Measurements from ENCODE around the gene GDF7. TPM values are rescaled to one million over a fixed set of nuclear protein-coding genes. Genes with fewer than 3 reads are reported as not detected.
A peak's percentile ranks its signal among the peaks of the same experiment; 100 is the strongest.

Gene GDF7
- total and polyA plus RNA-seq, 4 experiments from 2014 or later: 0.04 to 0.26 (median 0.21) TPM

DNA sequence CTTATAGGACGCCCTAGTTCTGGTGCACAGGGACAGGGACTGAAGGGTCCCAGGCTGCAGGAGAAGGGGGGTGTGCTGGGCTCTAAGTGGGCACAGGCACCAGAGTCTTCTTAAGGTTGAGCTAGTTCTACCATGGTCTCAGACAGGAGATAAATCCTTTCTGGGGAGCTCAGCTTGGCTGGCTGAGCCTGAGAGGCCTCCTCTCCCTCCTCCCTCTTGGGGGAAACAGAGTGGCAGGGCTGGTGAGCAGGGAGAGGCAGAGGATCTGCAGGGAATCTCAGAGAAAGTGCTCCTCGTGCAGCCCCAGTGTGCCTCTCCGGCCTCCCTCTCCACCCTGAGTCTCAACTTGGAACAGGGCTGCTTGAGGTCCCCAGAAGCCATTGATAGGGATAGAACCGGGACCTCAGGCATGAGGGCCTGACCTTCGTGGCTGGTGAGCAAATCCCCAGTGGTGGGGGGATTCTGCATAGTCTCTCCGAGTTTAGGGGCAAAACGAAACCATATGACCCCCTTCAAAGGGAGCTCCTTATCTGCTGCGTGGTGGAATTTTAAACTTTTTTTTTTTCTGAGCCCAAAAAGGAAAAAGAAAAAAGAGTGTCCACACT, 2.0 kb downstream of the GDF7 start:
- DNase-seq: no peak
- no peak overlapping the region for H3K27ac Mint-ChIP-seq
- H3K27me3 ChIP-seq (ENCODE audit: insufficient read depth, low read length): peaks cover 41% of the 10 kb centered on the region
- H3K9me3 Mint-ChIP-seq: peaks cover 0 to 2% (median 0%) of the 10 kb centered on the region in 8 donors
- POLR2A ChIA-PET (ENCODE audit: partially characterized antibody): no interaction called here
- H3K4me1 Mint-ChIP-seq: peaks cover 6 to 36% (median 19%) of the 10 kb centered on the region in 4 donors
- intact Hi-C loops (cut with micrococcal nuclease): no loop called here
- H3K9me3 ChIP-seq (ENCODE audit: control insufficient read depth in 1 of 2, low read length in 2 of 2): no peaks in the 10 kb centered on the region
- peak overlapping the region in 6 of 8 donors; percentile 13 to 62 (median 24) for H3K4me3 Mint-ChIP-seq
- no peak overlapping the region for H3K27ac ChIP-seq (ENCODE audit: low read depth, low read length)
- no peaks in the 10 kb centered on the region for H3K36me3 Mint-ChIP-seq
- no peaks in the 10 kb centered on the region for H3K36me3 ChIP-seq (ENCODE audit: insufficient read depth, low read length)
- H3K4me3 ChIP-seq (ENCODE audit: low read length in 2 of 2): no peak overlapping the region
- CTCF ChIA-PET (ENCODE audit: partially characterized antibody): interaction anchor here (11.2 kb wide), 1 partner anchor 8 kb away, joined by 73 read pairs; no protein-coding TSS in a partner anchor
- H3K27me3 Mint-ChIP-seq: peaks cover 29 to 51% of the 10 kb centered on the region in 2 donors
- H3K4me1 ChIP-seq (ENCODE audit: insufficient read depth, low read length): peaks cover 24% of the 10 kb centered on the region

DNA sequence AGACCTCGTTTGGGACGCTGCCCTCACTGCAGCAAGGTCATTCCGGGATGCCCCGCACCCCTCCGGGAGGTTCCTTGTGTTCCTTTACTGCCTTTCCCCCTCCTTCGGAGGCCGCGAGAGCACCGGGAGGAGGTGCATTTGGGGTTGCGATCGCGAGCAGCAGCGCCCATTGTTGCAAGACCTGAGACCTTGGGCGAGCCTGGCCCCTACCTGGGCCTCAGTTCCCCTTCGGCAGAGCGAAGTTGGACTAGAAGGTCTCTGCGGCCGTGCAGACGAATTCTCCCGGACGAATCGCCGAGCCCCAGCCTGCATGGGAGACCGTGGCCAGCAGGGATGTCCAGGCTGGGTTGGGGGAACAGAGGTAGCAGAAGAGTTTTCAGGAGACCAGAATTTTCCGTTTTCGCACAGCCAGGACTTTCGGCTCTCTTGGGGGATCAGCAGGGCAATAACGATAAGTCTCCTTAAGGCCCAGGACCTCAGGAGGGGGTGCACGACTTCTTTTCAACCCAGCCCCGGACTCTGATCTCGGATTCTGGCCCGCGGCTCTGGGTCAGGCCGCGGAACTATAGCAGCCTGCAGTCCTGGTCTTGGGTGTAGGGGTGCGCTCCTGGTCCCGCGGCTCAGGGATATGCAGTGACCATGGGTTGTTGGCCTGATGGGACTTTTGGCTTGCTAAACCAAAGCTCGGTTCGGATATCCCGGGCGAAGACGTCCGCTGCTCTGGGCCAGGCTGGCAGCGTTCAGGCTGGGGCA, 2.8 kb downstream of the GDF7 start:
- POLR2A ChIA-PET (ENCODE audit: partially characterized antibody): interaction anchor here (1.2 kb wide), 1 partner anchor 19 kb away, joined by 3 read pairs; the partner anchor contains the start of gene HS1BP3
- no peak overlapping the region for H3K27ac ChIP-seq (ENCODE audit: low read depth, low read length)
- H3K36me3 ChIP-seq (ENCODE audit: insufficient read depth, low read length): no peaks in the 10 kb centered on the region
- Mint-ChIP-seq H3K36me3 (no peaks in the 10 kb centered on the region), H3K27me3 (peaks cover 21 to 48% of the 10 kb centered on the region in 2 donors), H3K27ac (peak overlapping the region in 1 of 7 donors; percentile 31), H3K9me3 (peaks cover 0 to 2% (median 0%) of the 10 kb centered on the region in 8 donors), H3K4me3 (peak overlapping the region in 7 of 8 donors; percentile 18 to 62 (median 33)), H3K4me1 (peaks cover 6 to 36% (median 19%) of the 10 kb centered on the region in 4 donors)
- CTCF ChIA-PET (ENCODE audit: partially characterized antibody): interaction anchor here (11.2 kb wide), 1 partner anchor 8 kb away, joined by 73 read pairs; no protein-coding TSS in a partner anchor
- peaks cover 34% of the 10 kb centered on the region for H3K27me3 ChIP-seq (ENCODE audit: insufficient read depth, low read length)
- H3K9me3 ChIP-seq (ENCODE audit: control insufficient read depth in 1 of 2, low read length in 2 of 2): no peaks in the 10 kb centered on the region
- peaks cover 24% of the 10 kb centered on the region for H3K4me1 ChIP-seq (ENCODE audit: insufficient read depth, low read length)
- H3K4me3 ChIP-seq (ENCODE audit: low read length in 2 of 2): no peak overlapping the region
- intact Hi-C loops (cut with micrococcal nuclease): no loop called here
- DNase-seq: no peak

DNA sequence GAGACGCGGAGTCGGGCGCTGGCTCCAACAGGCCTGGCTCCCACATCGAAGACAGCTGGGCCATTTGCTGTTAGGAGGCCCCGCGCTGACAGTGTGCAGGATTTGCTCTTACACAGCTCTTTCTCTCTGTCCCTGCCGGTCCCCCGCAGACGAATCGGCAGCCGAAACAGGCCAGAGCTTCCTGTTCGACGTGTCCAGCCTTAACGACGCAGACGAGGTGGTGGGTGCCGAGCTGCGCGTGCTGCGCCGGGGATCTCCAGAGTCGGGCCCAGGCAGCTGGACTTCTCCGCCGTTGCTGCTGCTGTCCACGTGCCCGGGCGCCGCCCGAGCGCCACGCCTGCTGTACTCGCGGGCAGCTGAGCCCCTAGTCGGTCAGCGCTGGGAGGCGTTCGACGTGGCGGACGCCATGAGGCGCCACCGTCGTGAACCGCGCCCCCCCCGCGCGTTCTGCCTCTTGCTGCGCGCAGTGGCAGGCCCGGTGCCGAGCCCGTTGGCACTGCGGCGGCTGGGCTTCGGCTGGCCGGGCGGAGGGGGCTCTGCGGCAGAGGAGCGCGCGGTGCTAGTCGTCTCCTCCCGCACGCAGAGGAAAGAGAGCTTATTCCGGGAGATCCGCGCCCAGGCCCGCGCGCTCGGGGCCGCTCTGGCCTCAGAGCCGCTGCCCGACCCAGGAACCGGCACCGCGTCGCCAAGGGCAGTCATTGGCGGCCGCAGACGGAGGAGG, 3.5 kb downstream of the GDF7 start:
- H3K36me3 ChIP-seq (ENCODE audit: insufficient read depth, low read length): no peaks in the 10 kb centered on the region
- intact Hi-C loops (cut with micrococcal nuclease): no loop called here
- H3K27me3 Mint-ChIP-seq: peaks cover 17 to 43% of the 10 kb centered on the region in 2 donors
- no peak for DNase-seq
- ChIA-PET POLR2A (ENCODE audit: partially characterized antibody) (interaction anchor here (1.2 kb wide), 1 partner anchor 19 kb away, joined by 3 read pairs; the partner anchor contains the start of gene HS1BP3), CTCF (ENCODE audit: partially characterized antibody) (interaction anchor here (11.2 kb wide), 1 partner anchor 9 kb away, joined by 73 read pairs; no protein-coding TSS in a partner anchor)
- no peak overlapping the region for H3K4me3 ChIP-seq (ENCODE audit: low read length in 2 of 2)
- peaks cover 21% of the 10 kb centered on the region for H3K4me1 ChIP-seq (ENCODE audit: insufficient read depth, low read length)
- H3K9me3 ChIP-seq (ENCODE audit: control insufficient read depth in 1 of 2, low read length in 2 of 2): no peaks in the 10 kb centered on the region
- no peaks in the 10 kb centered on the region for H3K36me3 Mint-ChIP-seq
- H3K27me3 ChIP-seq (ENCODE audit: insufficient read depth, low read length): peaks cover 30% of the 10 kb centered on the region
- H3K4me1 Mint-ChIP-seq: peaks cover 4 to 31% (median 14%) of the 10 kb centered on the region in 4 donors
- H3K4me3 Mint-ChIP-seq: peak overlapping the region in 2 of 8 donors; percentile 8 to 31
- no peak overlapping the region for H3K27ac ChIP-seq (ENCODE audit: low read depth, low read length)
- peaks cover 0 to 2% (median 0%) of the 10 kb centered on the region in 8 donors for H3K9me3 Mint-ChIP-seq
- H3K27ac Mint-ChIP-seq: no peak overlapping the region

DNA sequence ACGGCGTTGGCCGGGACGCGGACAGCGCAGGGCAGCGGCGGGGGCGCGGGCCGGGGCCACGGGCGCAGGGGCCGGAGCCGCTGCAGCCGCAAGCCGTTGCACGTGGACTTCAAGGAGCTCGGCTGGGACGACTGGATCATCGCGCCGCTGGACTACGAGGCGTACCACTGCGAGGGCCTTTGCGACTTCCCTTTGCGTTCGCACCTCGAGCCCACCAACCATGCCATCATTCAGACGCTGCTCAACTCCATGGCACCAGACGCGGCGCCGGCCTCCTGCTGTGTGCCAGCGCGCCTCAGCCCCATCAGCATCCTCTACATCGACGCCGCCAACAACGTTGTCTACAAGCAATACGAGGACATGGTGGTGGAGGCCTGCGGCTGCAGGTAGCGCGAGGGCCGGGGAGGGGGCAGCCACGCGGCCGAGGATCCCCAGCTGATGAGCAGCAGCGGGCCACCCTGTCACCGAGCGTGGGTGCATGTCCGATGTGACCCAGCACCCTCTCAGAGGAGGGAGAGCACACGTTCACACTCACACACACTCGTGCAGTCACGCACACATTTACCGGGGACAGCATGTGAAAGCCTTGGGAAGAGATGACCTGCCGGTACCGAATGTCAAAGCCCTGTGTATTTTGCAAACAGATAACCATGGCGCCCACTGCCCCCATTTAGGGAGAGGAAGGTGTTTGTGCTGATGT, 4.2 kb downstream of the GDF7 start:
- H3K4me3 Mint-ChIP-seq: peak overlapping the region in 1 of 8 donors; percentile 41
- no peaks in the 10 kb centered on the region for H3K9me3 ChIP-seq (ENCODE audit: control insufficient read depth in 1 of 2, low read length in 2 of 2)
- peaks cover 16 to 38% of the 10 kb centered on the region in 2 donors for H3K27me3 Mint-ChIP-seq
- POLR2A ChIA-PET (ENCODE audit: partially characterized antibody): interaction anchor here (1.2 kb wide), 1 partner anchor 20 kb away, joined by 3 read pairs; the partner anchor contains the start of gene HS1BP3
- intact Hi-C loops (cut with micrococcal nuclease): no loop called here
- no peak overlapping the region for H3K27ac ChIP-seq (ENCODE audit: low read depth, low read length)
- H3K36me3 ChIP-seq (ENCODE audit: insufficient read depth, low read length): no peaks in the 10 kb centered on the region
- no peaks in the 10 kb centered on the region for H3K36me3 Mint-ChIP-seq
- no peak for DNase-seq
- no peak overlapping the region for H3K4me3 ChIP-seq (ENCODE audit: low read length in 2 of 2)
- H3K4me1 ChIP-seq (ENCODE audit: insufficient read depth, low read length): peaks cover 14% of the 10 kb centered on the region
- peaks cover 0 to 2% (median 0%) of the 10 kb centered on the region in 8 donors for H3K9me3 Mint-ChIP-seq
- peaks cover 4 to 24% (median 10%) of the 10 kb centered on the region in 4 donors for H3K4me1 Mint-ChIP-seq
- CTCF ChIA-PET (ENCODE audit: partially characterized antibody): interaction anchor here (11.2 kb wide), 1 partner anchor 10 kb away, joined by 73 read pairs; no protein-coding TSS in a partner anchor
- peaks cover 30% of the 10 kb centered on the region for H3K27me3 ChIP-seq (ENCODE audit: insufficient read depth, low read length)
- H3K27ac Mint-ChIP-seq: peak overlapping the region in 1 of 7 donors; percentile 23

DNA sequence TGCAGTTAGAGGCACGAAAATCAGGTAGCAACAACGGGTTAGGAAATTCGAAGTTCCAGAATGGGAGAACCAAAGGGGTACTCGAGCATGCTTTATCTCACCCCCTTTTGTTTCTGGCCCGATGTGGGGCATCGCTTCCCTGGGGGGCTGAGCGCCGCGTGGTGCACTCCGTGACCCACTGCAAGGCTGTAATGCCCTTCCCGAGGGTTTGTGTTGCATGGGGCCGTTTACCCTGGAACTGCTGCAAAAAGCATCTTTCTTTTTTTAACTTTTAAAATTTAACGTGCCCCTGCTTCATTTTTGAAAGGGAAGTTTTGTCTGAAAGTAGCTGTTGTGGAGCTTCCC, 4.8 kb downstream of the GDF7 start:
- POLR2A ChIA-PET (ENCODE audit: partially characterized antibody): no interaction called here
- peaks cover 0 to 2% (median 0%) of the 10 kb centered on the region in 8 donors for H3K9me3 Mint-ChIP-seq
- peaks cover 2 to 21% (median 8%) of the 10 kb centered on the region in 4 donors for H3K4me1 Mint-ChIP-seq
- CTCF ChIA-PET (ENCODE audit: partially characterized antibody): interaction anchor here (11.2 kb wide), 1 partner anchor 10 kb away, joined by 73 read pairs; no protein-coding TSS in a partner anchor
- no peaks in the 10 kb centered on the region for H3K36me3 ChIP-seq (ENCODE audit: insufficient read depth, low read length)
- H3K9me3 ChIP-seq (ENCODE audit: control insufficient read depth in 1 of 2, low read length in 2 of 2): no peaks in the 10 kb centered on the region
- no peak for DNase-seq
- peaks cover 13 to 35% of the 10 kb centered on the region in 2 donors for H3K27me3 Mint-ChIP-seq
- H3K4me3 Mint-ChIP-seq: no peak overlapping the region
- H3K4me1 ChIP-seq (ENCODE audit: insufficient read depth, low read length): peaks cover 10% of the 10 kb centered on the region
- peak overlapping the region in 1 of 7 donors; percentile 23 for H3K27ac Mint-ChIP-seq
- no peaks in the 10 kb centered on the region for H3K36me3 Mint-ChIP-seq
- H3K27me3 ChIP-seq (ENCODE audit: insufficient read depth, low read length): peaks cover 30% of the 10 kb centered on the region
- intact Hi-C loops (cut with micrococcal nuclease): no loop called here
- H3K27ac ChIP-seq (ENCODE audit: low read depth, low read length): no peak overlapping the region
- H3K4me3 ChIP-seq (ENCODE audit: low read length in 2 of 2): no peak overlapping the region

DNA sequence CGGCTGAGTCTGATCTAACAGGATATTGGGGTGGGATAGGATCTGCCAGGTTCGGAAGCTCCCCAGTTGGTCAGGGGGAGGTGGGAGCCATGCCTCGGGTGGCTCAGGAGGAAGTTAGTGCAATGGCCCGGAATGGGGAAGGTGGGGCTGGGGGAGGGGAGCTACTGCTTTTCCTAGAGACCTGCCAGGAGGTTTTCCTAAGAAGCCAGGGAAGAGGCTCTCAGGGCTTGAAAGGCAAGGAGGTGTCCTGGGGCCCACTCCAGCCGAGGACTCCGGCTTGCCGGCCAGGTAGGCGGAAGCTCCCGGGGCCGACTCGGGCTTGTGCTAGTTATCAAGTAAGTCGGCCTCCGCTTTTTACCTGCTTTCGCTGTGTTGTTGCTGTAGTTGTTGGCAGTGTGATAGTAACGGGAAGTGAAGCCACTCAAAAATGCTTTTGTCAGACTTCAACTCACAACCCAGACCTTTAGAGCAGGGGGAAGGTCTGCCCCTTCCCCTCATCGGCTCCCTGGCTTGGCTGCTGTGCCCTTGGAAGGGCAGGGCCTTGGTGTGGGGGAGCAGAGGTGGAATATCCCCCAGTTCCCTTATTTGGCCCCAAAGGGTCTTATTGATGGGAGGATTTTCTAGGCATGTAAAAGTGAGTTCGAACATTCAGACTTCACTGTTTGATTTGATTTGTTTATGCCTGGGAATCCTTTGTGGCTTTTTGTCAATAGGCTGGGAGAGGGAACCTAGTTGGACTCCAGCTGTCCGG, 5.4 kb downstream of the GDF7 start:
- H3K4me1 Mint-ChIP-seq: peaks cover 2 to 21% (median 8%) of the 10 kb centered on the region in 4 donors
- Histone ChIP-seq H3K4me1 (ENCODE audit: insufficient read depth, low read length) (peaks cover 10% of the 10 kb centered on the region), H3K36me3 (ENCODE audit: insufficient read depth, low read length) (no peaks in the 10 kb centered on the region), H3K27ac (ENCODE audit: low read depth, low read length) (no peak overlapping the region), H3K27me3 (ENCODE audit: insufficient read depth, low read length) (peaks cover 30% of the 10 kb centered on the region), H3K4me3 (ENCODE audit: low read length in 2 of 2) (no peak overlapping the region), H3K9me3 (ENCODE audit: control insufficient read depth in 1 of 2, low read length in 2 of 2) (no peaks in the 10 kb centered on the region)
- H3K4me3 Mint-ChIP-seq: peak overlapping the region in 3 of 8 donors; percentile 39 to 67 (median 58)
- ChIA-PET POLR2A (ENCODE audit: partially characterized antibody) (no interaction called here), CTCF (ENCODE audit: partially characterized antibody) (interaction anchor here (1.4 to 11.2 kb wide), 2 partner anchors 11 to 21 kb away, joined by 4 to 73 read pairs; partner anchors contain the start of gene HS1BP3)
- DNase-seq: no peak
- peak overlapping the region in 1 of 7 donors; percentile 35 for H3K27ac Mint-ChIP-seq
- peaks cover 13 to 35% of the 10 kb centered on the region in 2 donors for H3K27me3 Mint-ChIP-seq
- intact Hi-C loops (cut with micrococcal nuclease): no loop called here
- H3K9me3 Mint-ChIP-seq: peaks cover 0 to 2% (median 0%) of the 10 kb centered on the region in 8 donors
- H3K36me3 Mint-ChIP-seq: no peaks in the 10 kb centered on the region
